ENCODE measurements around the gene NCK1. TPM values are rescaled to one million over a fixed set of nuclear protein-coding genes. Genes with fewer than 3 reads are reported as not detected.

Gene NCK1
- total and polyA plus RNA-seq, 10 of the 15 experiments (the other 5 are each of a cell fraction or from before 2014, with no cell fraction given) = 15.6 to 33.4 (median 25.0) TPM

DNA sequence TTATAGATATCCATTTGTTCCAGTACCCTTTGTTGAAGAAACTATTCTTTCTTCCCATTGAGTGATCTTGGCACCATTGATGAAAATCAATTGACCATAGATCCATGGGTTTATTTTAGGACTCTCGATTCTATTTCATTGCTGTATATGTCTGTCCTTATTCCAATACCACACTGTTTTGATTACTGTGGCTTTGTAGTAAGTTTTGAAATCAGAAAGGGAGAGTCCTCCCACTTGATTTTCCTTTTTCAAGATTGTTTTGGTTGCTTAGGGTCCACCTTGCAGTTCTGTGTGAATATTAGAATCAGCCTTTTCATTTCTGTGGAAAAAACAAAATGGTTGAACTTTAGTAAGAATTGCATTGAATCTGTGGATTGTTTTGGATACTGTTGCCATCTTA lies 75.2 kb downstream of the NCK1 start:
- Histone ChIP-seq H4K20me1 (ENCODE audit: control insufficient read depth, insufficient read depth) (no peaks in the 10 kb centered on the region), H2AFZ (ENCODE audit: control insufficient read depth, low read depth, low read length) (no peak overlapping the region), H3K4me3 (no peak overlapping the region), H3K27ac (ENCODE audit: control insufficient read depth, insufficient read depth) (no peak overlapping the region), H3K9ac (ENCODE audit: control insufficient read depth, insufficient read depth, low read length) (no peak overlapping the region), H3K4me2 (ENCODE audit: control insufficient read depth, insufficient read depth) (no peak overlapping the region), H3K4me1 (ENCODE audit: control insufficient read depth, insufficient read depth, low read length) (peaks cover 15% of the 10 kb centered on the region), H3K36me3 (ENCODE audit: control insufficient read depth in 2 of 2, insufficient read depth in 2 of 2, low read length in 1 of 2) (peaks cover 0 to 3% of the 10 kb centered on the region in 2 experiments; a peak in 1 of 4 replicates), H3K27me3 (replicated peaks in 1 of 2; ENCODE audit: control insufficient read depth in 2 of 2, insufficient read depth in 2 of 2, low read length in 1 of 2) (no peaks in the 10 kb centered on the region), H3K9me3 (replicated peaks; ENCODE audit: control insufficient read depth, insufficient read depth, low read length) (peaks cover 5% of the 10 kb centered on the region), H3K79me2 (ENCODE audit: control insufficient read depth, insufficient read depth, low read length) (peaks cover 46% of the 10 kb centered on the region)
- intact Hi-C loops (cut with micrococcal nuclease; ENCODE audit: unreplicated experiment) = no loop called here
- 0 out of 2 replicates have a peak, but pooled peaks have one; percentile 60 for TF ChIP-seq ZNF217 (IDR thresholded peaks at IDR 0.05)
- TF ChIP-seq, protein P1, sequence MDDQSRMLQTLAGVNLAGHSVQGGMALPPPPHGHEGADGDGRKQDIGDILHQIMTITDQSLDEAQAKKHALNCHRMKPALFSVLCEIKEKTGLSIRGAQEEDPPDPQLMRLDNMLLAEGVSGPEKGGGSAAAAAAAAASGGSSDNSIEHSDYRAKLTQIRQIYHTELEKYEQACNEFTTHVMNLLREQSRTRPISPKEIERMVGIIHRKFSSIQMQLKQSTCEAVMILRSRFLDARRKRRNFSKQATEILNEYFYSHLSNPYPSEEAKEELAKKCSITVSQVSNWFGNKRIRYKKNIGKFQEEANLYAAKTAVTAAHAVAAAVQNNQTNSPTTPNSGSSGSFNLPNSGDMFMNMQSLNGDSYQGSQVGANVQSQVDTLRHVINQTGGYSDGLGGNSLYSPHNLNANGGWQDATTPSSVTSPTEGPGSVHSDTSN (IDR thresholded peaks at IDR 0.05; ENCODE audit: insufficient replicate concordance, low read depth, low read length) = no peak
- DNase-seq (ENCODE audit: low read depth, low spot score) (no peak), ATAC-seq (no peak), FAIRE-seq (no peak)
- WGBS (ENCODE audit: insufficient coverage, insufficient replicate concordance, low lambda C conversion rate, missing lambda C conversion rate) = 100% methylated on average over 1 of the region's 1 CpG
- in situ Hi-C loops (cut with MboI) = no loop called here
- RAD21 ChIA-PET (ENCODE audit: unreplicated experiment) = no interaction called here
- CTCF ChIA-PET = no interaction called here
- POLR2A ChIA-PET = interaction anchor here (2.1 kb wide), 1 partner anchor 75 kb away, joined by 7 read pairs; the partner anchor contains the start of gene NCK1
- no TSS peak for BruUV-seq (replicated peaks)
- SMC1A ChIA-PET (ENCODE audit: uncharacterized antibody, unreplicated experiment) = interaction anchor here (0.9 to 2.2 kb wide), 2 partner anchors 11 to 76 kb away, joined by 3 to 9 read pairs; partner anchors contain the start of gene NCK1

- Histone ChIP-seq H3K27ac (ENCODE audit: control insufficient read depth, insufficient read depth) (no peak overlapping the region), H4K20me1 (ENCODE audit: control insufficient read depth, insufficient read depth) (no peaks in the 10 kb centered on the region), H3K9me3 (replicated peaks; ENCODE audit: control insufficient read depth, insufficient read depth, low read length) (peaks cover 5% of the 10 kb centered on the region), H3K4me2 (ENCODE audit: control insufficient read depth, insufficient read depth) (no peak overlapping the region), H3K36me3 (ENCODE audit: control insufficient read depth in 2 of 2, insufficient read depth in 2 of 2, low read length in 1 of 2) (peaks cover 0 to 3% of the 10 kb centered on the region in 2 experiments; a peak in 2 of 4 replicates), H3K79me2 (ENCODE audit: control insufficient read depth, insufficient read depth, low read length) (peaks cover 46% of the 10 kb centered on the region), H3K4me3 (no peak overlapping the region), H2AFZ (ENCODE audit: control insufficient read depth, low read depth, low read length) (no peak overlapping the region), H3K27me3 (replicated peaks in 1 of 2; ENCODE audit: control insufficient read depth in 2 of 2, insufficient read depth in 2 of 2, low read length in 1 of 2) (no peaks in the 10 kb centered on the region), H3K4me1 (ENCODE audit: control insufficient read depth, insufficient read depth, low read length) (peaks cover 15% of the 10 kb centered on the region), H3K9ac (ENCODE audit: control insufficient read depth, insufficient read depth, low read length) (no peak overlapping the region)
- ChIA-PET CTCF (interaction anchor here (0.9 to 2.5 kb wide), 7 partner anchors 9 to 185 kb away, joined by 3 to 16 read pairs (median 4); partner anchors contain the start of genes NCK1 and STAG1), POLR2A (interaction anchor here (1.3 to 2.1 kb wide), 2 partner anchors 76 to 185 kb away, joined by 4 to 7 read pairs; partner anchors contain the start of gene NCK1), SMC1A (ENCODE audit: uncharacterized antibody, unreplicated experiment) (interaction anchor here (1.0 to 2.2 kb wide), 6 partner anchors 10 to 182 kb away, joined by 4 to 9 read pairs (median 8); partner anchors contain the start of gene NCK1), RAD21 (ENCODE audit: unreplicated experiment) (interaction anchor here (0.9 to 2.1 kb wide), 3 partner anchors 13 to 184 kb away, joined by 3 to 13 read pairs (median 12); partner anchors contain the start of genes NCK1 and STAG1)
- BruUV-seq (replicated peaks) = no TSS peak
- in situ Hi-C loops (cut with MboI) = no loop called here
- no peak for FAIRE-seq
- DNase-seq (ENCODE audit: low read depth, low spot score) = no peak
- WGBS (ENCODE audit: insufficient coverage, insufficient replicate concordance, low lambda C conversion rate, missing lambda C conversion rate) = 98% methylated on average over 2 of the region's 2 CpGs
- intact Hi-C loops (cut with micrococcal nuclease; ENCODE audit: unreplicated experiment) = no loop called here
- no peak for ATAC-seq
- TF ChIP-seq, protein P2, sequence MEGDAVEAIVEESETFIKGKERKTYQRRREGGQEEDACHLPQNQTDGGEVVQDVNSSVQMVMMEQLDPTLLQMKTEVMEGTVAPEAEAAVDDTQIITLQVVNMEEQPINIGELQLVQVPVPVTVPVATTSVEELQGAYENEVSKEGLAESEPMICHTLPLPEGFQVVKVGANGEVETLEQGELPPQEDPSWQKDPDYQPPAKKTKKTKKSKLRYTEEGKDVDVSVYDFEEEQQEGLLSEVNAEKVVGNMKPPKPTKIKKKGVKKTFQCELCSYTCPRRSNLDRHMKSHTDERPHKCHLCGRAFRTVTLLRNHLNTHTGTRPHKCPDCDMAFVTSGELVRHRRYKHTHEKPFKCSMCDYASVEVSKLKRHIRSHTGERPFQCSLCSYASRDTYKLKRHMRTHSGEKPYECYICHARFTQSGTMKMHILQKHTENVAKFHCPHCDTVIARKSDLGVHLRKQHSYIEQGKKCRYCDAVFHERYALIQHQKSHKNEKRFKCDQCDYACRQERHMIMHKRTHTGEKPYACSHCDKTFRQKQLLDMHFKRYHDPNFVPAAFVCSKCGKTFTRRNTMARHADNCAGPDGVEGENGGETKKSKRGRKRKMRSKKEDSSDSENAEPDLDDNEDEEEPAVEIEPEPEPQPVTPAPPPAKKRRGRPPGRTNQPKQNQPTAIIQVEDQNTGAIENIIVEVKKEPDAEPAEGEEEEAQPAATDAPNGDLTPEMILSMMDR (IDR thresholded peaks at IDR 0.05 in 2 of 3, conservative IDR thresholded peaks at IDR 0.05 in 1 of 3; ENCODE audit: control insufficient read depth in 2 of 3, extremely low read depth in 1 of 3, insufficient read depth in 1 of 3, low read depth in 3 of 3, low read length in 3 of 3) = no peak
- TF ChIP-seq TCF12 (IDR thresholded peaks at IDR 0.05; ENCODE audit: low read depth, low read length) (no peak), CBFB (IDR thresholded peaks at IDR 0.05; ENCODE audit: low read depth) (no peak), CBX5 (IDR thresholded peaks at IDR 0.05; ENCODE audit: low read depth) (no peak), NRF1 (conservative IDR thresholded peaks at IDR 0.05; ENCODE audit: low read depth, low read length) (no peak), HDAC2 (IDR thresholded peaks at IDR 0.05) (no peak), ETV6 (conservative IDR thresholded peaks at IDR 0.05 in 1 of 2, IDR thresholded peaks at IDR 0.05 in 1 of 2; ENCODE audit: borderline replicate concordance in 1 of 2, low read depth in 1 of 2) (no peak), HDGF (IDR thresholded peaks at IDR 0.05) (no peak), EGR1 (IDR thresholded peaks at IDR 0.05; ENCODE audit: borderline replicate concordance in 1 of 2, low read depth in 2 of 2, low read length in 2 of 2) (no peak), ASH2L (IDR thresholded peaks at IDR 0.05; ENCODE audit: borderline replicate concordance, low read depth) (no peak), ATF7 (IDR thresholded peaks at IDR 0.05; ENCODE audit: low read depth) (no peak), IKZF1 (conservative IDR thresholded peaks at IDR 0.05) (no peak), RFX5 (IDR thresholded peaks at IDR 0.05; ENCODE audit: low read depth, low read length) (no peak)
Observed at GRCh38 chr3:136937851-136938250, 75.8 kb downstream of the NCK1 start.

All from GM12878 (cell line).